LHCN-M2 (cell line): Measurements from ENCODE around the gene OR8B12. TPM values are rescaled to one million over a fixed set of nuclear protein-coding genes. Genes with fewer than 3 reads are reported as not detected.
"Not testable (repeated sequence)": the region's sequence is repeated elsewhere in the genome, so short reads cannot be mapped to it uniquely, and the experiment has no call there.

Source experiments
- DNase-seq: peaks from one replicate; pipeline ENCODE4 v3.0.0-alpha.2; 2012; ENCODE audit warnings: low read depth
- total RNA-seq: library from RNA; depleted of rRNA; stranded (reverse); fragments of >200 nt; gene quantifications from 2 replicates; pipeline ENCODE4 v1.2.3, GENCODE V29; 2014; rRNA removed

Gene OR8B12
- total RNA-seq, 1 experiment from 2014 or later, result not detected

DNA sequence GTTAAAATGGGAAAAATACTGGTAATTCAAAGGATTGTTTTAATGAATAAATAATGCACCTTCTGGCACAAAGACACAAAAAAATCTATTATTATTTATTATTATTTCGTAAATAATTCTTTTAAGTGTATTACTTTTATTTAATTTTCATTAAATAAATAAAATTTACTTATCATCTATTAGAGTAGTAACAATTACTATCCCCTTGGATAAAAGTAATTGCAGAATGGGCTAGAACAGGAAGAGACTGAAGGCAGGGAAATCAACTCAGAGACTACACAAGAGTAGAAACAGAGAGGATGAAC is 23.0 kb downstream of the OR8B12 start:
- DNase-seq, result no peak

DNA sequence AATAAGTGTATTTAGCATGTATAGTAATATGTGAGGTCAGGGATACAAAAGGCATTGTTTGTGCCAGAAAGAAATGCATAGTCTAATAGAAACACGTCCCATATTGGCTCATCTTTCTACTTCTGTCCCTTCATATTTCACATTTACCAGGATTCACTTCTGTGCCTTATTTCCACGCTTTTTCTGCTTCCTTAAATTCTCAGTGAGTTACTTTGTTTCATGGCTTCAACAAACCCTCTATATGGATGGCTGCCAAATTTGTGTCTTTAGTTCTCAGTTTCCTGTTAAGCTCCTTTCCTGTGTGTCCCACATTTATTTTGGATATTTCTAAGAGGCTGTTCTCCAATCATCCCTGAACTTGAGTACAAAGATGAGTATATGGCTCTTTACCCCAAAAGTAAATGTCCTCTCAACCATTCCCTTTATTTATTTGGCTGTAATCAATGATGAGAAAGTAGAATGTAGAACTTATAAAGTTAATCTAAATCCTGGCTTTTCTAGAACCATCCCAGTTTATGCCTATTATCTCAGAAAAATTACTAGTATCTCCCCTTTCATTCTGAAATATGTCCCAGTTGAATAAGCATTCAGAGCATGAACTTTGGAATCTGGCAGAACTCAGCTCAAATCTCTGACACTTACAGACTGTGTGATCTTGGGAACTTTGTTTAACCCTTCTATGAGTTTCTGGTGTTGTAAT is 23.5 kb downstream of the OR8B12 start:
- DNase-seq, result no peak

DNA sequence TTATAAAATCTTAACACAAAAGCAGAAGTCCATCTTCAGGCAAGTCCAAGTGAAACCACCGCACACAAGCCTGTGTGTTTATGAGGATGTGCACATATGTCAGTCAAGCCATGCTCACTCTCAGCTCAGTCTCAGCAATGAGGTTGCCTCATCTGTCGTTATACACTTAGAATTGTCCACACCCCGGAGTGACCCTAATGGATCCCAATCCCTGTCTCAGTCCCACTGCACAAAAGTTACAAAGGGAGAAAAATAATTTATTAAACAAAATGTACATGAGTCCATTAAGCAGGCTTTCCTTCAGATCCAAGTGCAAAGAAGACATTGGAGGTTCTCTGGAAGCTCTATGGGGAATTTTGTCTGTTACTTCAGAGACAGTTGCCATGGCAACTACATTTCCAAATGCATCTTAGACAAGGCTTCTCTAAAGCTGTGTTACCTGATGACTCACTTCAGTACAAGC is 24.4 kb downstream of the OR8B12 start:
- peak; percentile 8 for DNase-seq

DNA sequence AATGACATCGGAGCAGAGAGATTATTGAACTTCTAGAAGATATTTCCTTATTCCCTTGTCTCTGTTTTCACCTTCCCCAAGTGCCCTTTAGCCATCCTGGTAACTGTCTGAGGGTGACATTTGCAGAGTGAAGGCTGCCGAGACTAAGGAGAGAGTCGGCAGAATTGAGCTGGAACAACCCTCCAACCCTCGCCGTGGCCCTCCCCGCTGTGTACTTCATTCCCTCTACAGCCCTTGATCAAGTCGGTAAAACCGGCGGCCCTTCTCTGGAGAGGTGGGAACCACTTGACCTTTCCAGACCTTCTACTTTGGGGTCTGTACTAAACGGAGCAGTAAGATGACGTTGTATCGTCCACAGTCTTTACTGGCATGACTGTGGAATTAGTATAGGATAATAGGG is 26.1 kb downstream of the OR8B12 start:
- no peak for DNase-seq

DNA sequence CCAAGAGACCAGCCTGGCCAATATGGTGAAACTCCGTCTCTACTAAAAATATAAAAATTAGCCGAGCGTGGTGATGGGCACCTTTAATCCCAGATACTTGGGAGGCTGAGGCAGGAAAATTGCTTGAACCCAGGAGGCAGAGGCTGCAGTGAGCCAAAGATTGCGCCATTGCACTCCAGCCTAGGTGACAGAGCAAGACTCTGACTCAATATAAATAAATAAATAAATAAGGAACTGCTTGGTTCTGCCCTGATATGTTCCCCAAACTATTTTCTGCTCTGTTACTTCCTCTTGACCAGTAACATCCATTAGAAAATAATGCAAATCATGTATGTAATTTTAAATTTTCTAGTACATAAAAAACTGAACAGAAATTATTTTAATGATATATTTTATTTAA is 28.8 kb downstream of the OR8B12 start:
- not testable (repeated sequence) for DNase-seq

DNA sequence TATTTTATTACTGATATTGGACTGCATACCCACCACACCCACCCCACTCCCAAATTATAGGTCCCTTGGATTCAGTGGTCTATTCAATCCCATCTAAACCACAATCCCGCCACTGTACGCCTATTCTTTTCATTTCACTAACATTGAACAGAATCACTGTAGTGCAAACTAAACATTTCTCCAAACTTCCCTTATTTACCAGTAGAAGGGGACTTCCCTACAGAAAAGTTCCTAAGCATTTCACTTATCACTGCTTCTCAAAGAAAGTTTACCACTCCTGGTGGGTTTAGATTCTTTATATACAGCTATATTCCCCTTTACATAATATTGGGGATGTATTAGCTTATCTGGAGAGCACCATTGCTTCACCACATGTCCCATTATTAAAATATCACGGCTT is 29.3 kb downstream of the OR8B12 start:
- no peak for DNase-seq

DNA sequence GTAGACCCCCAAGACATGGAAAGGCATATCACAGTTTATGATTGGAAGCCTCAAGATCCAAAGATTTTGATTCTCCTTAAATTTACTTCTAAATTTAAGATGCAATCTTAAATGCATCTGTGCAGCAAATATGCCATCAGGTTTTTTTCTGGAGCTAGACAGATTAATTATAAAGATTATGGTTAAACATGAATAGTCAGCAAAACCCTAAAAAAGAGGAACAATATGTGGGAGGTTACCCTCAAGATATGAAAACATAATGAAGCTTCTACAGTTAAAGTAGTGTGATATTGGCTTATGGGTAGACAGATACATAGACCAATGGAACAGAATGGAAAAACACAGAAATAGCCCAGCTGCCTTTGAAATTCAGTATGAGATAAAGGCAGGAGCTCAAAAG is 31.7 kb downstream of the OR8B12 start:
- DNase-seq, result no peak

DNA sequence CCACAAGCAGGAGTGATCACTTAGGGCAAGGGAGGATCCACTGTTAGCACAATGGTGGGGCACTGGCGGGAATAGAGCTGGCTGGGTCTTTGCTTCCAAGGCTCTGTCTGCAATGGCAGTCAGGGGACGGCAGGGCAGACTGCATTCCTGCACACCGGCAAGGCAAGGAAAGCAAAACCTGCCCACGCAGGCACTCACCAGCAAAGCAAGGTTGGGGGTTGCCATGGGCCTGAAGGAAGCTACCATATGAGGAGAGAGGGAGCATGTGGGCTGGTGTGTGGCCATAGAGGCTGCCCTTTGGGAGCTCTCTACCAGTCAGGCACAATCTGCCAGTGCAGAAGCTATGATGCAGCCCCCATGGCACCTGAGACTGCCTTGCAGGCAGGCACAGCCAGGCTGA is 33.2 kb downstream of the OR8B12 start:
- DNase-seq, result no peak

DNA sequence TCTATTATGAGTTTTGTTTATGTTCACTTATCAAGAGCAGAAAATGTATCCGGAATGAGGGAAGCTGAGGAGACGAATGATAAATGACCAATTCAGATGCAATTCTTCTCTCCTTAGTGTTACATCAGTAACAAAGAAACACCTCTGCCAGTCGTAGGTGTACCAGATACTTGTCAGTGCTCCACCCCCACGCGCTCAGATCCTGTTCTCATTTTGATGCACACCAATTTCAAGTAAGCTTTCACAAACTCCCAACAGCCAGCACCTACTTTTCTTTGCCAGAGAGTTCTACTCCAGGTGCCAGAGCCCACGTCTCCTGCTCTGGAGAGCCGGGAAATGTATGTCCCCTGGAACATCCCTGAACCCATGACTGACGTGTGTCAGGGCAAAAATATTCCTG is 43.7 kb downstream of the OR8B12 start:
- DNase-seq, result no peak

DNA sequence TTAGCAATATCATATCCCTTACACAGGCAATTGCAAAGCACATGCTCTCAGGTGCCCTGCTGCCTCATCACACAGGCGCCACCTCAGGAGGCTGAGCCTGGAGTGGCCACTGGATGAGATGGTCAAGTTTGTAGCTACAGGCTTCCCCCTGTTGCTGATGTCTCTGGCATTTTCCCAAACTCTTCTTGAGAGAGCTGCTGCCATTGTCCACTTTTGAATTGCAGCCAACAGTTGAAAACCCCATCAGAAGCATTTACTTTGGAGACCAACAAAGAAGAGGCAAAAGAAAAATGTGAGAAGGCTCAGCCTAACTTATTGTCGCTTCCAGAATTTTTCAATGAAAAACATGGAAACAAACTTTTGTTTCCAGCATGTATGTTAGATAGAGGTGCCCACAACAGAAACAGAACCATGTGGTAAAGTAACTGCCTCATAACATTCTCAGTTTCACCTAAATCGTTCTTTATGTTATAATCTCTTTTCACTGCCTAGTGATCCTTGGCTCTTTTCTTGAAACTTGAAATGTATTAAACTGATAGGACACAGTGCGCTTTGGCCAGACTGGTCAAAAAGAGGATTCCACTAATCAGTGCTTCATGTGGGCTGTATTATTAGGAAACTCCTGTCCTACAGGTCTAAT is 50.3 kb downstream of the OR8B12 start:
- no peak for DNase-seq

Other genes with a start within 250 kb of the OR8B12 start
- gene OR8D1, start 229.7 kb downstream of the OR8B12 start, total RNA-seq, result not detected in 2 replicates
- not detected in 2 replicates for gene OR8D2, start 223.5 kb downstream of the OR8B12 start, total RNA-seq
- gene OR8B2, start 159.2 kb downstream of the OR8B12 start, total RNA-seq, result not detected in 2 replicates
- not detected in 2 replicates for gene OR8B3, start 144.6 kb downstream of the OR8B12 start, total RNA-seq
- not detected in 2 replicates for gene OR8B4, start 118.8 kb downstream of the OR8B12 start, total RNA-seq
- gene OR8B8, start 98.0 kb downstream of the OR8B12 start, total RNA-seq, result not detected in 2 replicates
- gene OR8A1, start 26.3 kb upstream of the OR8B12 start, total RNA-seq, result not detected in 2 replicates
- gene PANX3, start 67.8 kb upstream of the OR8B12 start, total RNA-seq, result not detected in 2 replicates
- 33.7 and 35.8 TPM in 2 replicates for gene TBRG1, start 79.2 kb upstream of the OR8B12 start, total RNA-seq
- gene SIAE, start 130.1 kb upstream of the OR8B12 start, total RNA-seq, result 11.4 and 15.3 TPM in 2 replicates
- 24.9 and 30.2 TPM in 2 replicates for gene SPA17, start 130.2 kb upstream of the OR8B12 start, total RNA-seq
- gene NRGN, start 196.3 kb upstream of the OR8B12 start, total RNA-seq, result 2.4 and 3.8 TPM in 2 replicates
- gene VSIG2, start 208.6 kb upstream of the OR8B12 start, total RNA-seq, result not detected in 2 replicates
- 0.06 TPM in 2 replicates for gene ESAM, start 218.6 kb upstream of the OR8B12 start, total RNA-seq